ENCODE measurements around the gene GNA12.

The GNA12 gene

DNA sequence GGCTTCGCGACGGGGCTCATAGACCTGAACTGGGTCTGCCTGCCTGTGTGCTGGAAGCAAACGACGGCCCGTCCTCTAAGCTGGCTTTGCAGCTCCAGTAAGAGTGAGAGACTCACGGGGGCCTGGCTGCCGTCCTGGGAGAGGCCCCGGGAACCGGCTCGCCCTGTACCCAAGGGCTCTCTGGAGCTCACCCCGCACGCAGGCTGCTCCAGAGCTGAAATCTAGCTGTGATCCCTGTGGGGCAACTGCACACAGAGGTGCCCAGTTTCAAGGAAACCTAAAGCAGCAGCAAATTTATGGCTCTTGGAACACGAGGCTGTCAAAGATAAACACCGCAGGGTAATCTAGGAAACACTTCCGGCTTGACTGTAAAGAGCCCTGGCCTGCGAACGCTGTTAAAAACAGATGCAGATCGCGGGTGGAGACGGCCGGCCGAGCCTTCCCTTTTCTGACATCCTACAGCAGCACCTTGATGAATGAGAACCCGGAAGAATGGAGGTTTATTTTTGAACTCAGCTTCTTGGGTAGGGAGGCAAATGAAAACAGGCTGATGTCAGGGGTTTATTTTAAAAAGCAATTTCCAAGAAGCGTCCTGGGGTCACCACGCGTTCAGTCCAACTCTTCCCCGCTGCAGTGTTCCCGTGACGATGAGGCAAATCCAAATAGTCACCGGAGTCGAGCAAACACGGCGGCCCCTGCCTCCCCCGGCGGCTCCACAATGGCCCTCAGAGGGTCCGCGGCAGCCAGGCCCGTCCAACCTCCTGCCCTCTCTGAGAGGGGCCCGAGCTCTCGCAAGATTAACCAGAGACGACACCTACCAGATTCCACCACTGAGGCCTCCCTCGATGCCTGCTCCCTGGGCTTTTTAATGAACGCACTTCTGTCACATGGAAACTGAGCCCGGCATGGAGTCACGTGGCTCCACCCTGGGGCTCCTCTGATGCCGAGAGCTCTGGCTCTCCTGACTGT is 126.5 kb downstream of the GNA12 start:
- POLR2A ChIA-PET, result no interaction called here

DNA sequence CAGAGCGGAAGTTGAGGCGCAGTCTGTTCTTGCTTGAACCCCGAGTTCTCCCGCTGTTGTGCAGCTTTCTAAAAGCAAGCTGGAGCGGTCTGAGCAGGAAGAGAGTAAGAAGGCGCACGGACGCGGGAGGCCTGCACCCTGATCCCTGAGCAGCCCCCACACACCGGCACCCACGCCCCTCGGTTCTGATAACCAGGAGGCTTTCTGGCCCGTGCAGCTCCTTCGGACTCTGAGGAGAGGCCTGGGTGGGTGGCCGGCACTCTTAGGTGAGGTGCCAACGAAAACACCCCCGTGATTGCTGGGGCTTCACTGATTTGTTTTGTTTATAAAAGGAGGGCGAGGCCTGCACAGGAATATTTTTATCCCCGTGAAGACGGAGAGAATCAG is 127.2 kb downstream of the GNA12 start:
- no peak for DNase-seq (ENCODE audit: low read depth, low spot score)
- no peak overlapping the region for H3K4me3 ChIP-seq (ENCODE audit: low read depth, low read length)
- POLR2A ChIA-PET, result no interaction called here
- TF ChIP-seq, protein P1, sequence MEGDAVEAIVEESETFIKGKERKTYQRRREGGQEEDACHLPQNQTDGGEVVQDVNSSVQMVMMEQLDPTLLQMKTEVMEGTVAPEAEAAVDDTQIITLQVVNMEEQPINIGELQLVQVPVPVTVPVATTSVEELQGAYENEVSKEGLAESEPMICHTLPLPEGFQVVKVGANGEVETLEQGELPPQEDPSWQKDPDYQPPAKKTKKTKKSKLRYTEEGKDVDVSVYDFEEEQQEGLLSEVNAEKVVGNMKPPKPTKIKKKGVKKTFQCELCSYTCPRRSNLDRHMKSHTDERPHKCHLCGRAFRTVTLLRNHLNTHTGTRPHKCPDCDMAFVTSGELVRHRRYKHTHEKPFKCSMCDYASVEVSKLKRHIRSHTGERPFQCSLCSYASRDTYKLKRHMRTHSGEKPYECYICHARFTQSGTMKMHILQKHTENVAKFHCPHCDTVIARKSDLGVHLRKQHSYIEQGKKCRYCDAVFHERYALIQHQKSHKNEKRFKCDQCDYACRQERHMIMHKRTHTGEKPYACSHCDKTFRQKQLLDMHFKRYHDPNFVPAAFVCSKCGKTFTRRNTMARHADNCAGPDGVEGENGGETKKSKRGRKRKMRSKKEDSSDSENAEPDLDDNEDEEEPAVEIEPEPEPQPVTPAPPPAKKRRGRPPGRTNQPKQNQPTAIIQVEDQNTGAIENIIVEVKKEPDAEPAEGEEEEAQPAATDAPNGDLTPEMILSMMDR (IDR thresholded peaks at IDR 0.05; ENCODE audit: insufficient read depth, low read length, missing control alignments), result no peak
- CTCF ChIA-PET, result interaction anchor here (0.7 to 3.8 kb wide), 5 partner anchors 8 to 36 kb away, joined by 3 to 12 read pairs (median 6); no protein-coding TSS in a partner anchor

More for the DNA sequence above, 126.5 kb downstream of the GNA12 start:
- TF ChIP-seq, protein P1 (IDR thresholded peaks at IDR 0.05; ENCODE audit: insufficient read depth, low read length, missing control alignments), result no peak
- H3K4me3 ChIP-seq (ENCODE audit: low read depth, low read length), result no peak overlapping the region
- no peak for DNase-seq (ENCODE audit: low read depth, low spot score)
- CTCF ChIA-PET, result interaction anchor here (0.7 to 1.9 kb wide), 3 partner anchors 8 to 57 kb away, joined by 3 to 27 read pairs (median 3); no protein-coding TSS in a partner anchor

GRCh38 chr7:2716488-2716887 is 127.6 kb downstream of the GNA12 start:
- no peak for DNase-seq (ENCODE audit: low read depth, low spot score)
- ChIA-PET POLR2A (no interaction called here), CTCF (interaction anchor here (1.1 to 3.8 kb wide), 4 partner anchors 8 to 36 kb away, joined by 4 to 12 read pairs (median 6); no protein-coding TSS in a partner anchor)
- TF ChIP-seq, protein P1 (IDR thresholded peaks at IDR 0.05; ENCODE audit: insufficient read depth, low read length, missing control alignments), result no peak
- no peak overlapping the region for H3K4me3 ChIP-seq (ENCODE audit: low read depth, low read length)

- ChIA-PET CTCF (interaction anchor here (1.1 to 3.8 kb wide), 5 partner anchors 9 to 54 kb away, joined by 3 to 12 read pairs (median 6); no protein-coding TSS in a partner anchor), POLR2A (no interaction called here)
- TF ChIP-seq, protein P1 (IDR thresholded peaks at IDR 0.05; ENCODE audit: insufficient read depth, low read length, missing control alignments), result no peak
- no peak for DNase-seq (ENCODE audit: low read depth, low spot score)
- H3K4me3 ChIP-seq (ENCODE audit: low read depth, low read length), result no peak overlapping the region
Measured at GRCh38 chr7:2715341-2716231, 128.5 kb downstream of the GNA12 start.

DNA sequence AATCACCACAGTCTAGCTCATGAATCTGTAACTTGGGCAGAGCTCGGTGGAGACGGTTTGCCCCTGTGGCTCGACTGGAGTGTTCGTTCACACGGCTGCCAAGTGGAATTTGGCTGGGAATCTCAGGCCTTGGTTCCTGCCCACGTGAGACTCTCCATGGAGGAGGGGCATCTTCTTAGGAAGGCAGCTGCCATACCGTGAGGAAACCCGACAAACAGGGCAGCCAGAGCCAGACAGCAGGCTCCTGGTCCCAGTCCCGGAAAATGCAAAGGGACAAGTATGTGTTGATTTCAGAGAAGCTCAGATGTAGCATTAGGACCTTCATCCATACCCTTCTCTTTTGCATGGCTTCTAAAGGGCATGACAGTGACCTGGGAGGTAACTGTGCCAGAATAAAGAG is 129.5 kb downstream of the GNA12 start:
- TF ChIP-seq, protein P1 (IDR thresholded peaks at IDR 0.05; ENCODE audit: insufficient read depth, low read length, missing control alignments), result no peak
- no peak overlapping the region for H3K4me3 ChIP-seq (ENCODE audit: low read depth, low read length)
- ChIA-PET CTCF (interaction anchor here (0.7 to 3.8 kb wide), 6 partner anchors 10 to 55 kb away, joined by 3 to 12 read pairs (median 4); no protein-coding TSS in a partner anchor), POLR2A (no interaction called here)
- no peak for DNase-seq (ENCODE audit: low read depth, low spot score)
